GM12878 (cell line): ENCODE results near the gene PRRX2. TPM values are rescaled to one million over a fixed set of nuclear protein-coding genes. Genes with fewer than 3 reads are reported as not detected.

Experiments used
- ATAC-seq: fragments of 200-7000 bp; cut with Tn5 transposase; 3 replicates; pipeline ENCODE4 v1.9.1; 2020; ENCODE audit warnings: mild to moderate bottlenecking, moderate library complexity
- BruUV-seq: library from RNA; stranded (reverse); fragments of 400-500 nt; replicated peaks from 2 replicates; lab custom pipeline; 2021; lab: Mats Ljungman, UMichigan
- CTCF ChIA-PET: fragments of 300-600 bp; sonication (Branson Sonifier 250); formaldehyde crosslinking; extraction: SDS; loops from one replicate; lab custom pipeline; 2021; ENCODE audit warnings: inconsistent platforms; lab: Yijun Ruan, JAX
- POLR2A ChIA-PET: fragments of 350-600 bp; formaldehyde crosslinking; extraction: SDS; loops from one replicate; lab custom pipeline; 2021; ENCODE audit warnings: inconsistent platforms; lab: Charles Lee
- RAD21 ChIA-PET: fragments of 300-600 bp; sonication (Branson Sonifier 250); formaldehyde crosslinking; loops from one replicate; lab custom pipeline; 2023; ENCODE audit warnings: antibody characterized with exemption; ENCODE audit not compliant: unreplicated experiment; lab: Charles Lee
- SMC1A ChIA-PET: fragments of 300-600 bp; sonication (Branson Sonifier 250); formaldehyde crosslinking; loops from one replicate; lab custom pipeline; 2023; ENCODE audit not compliant: unreplicated experiment, uncharacterized antibody; lab: Charles Lee
- DNase-seq: peaks from one replicate; pipeline ENCODE4 v3.0.0-alpha.2; 2011; ENCODE audit warnings: low read depth, low spot score
- FAIRE-seq: peaks from 3 replicates; lab custom pipeline; 2011; peaks lifted over from hg19 to GRCh38; lab: Jason Lieb, UNC
- H2AFZ ChIP-seq: 2 replicates; pipeline ENCODE4 v1.6.0; 2011; ENCODE audit warnings: low read depth, low read length, control low read depth; ENCODE audit not compliant: control insufficient read depth
- H3K27ac ChIP-seq: 2 replicates; pipeline ENCODE4 v1.5.1; 2011; ENCODE audit warnings: control low read depth; ENCODE audit not compliant: control insufficient read depth, insufficient read depth
- H3K27me3 ChIP-seq, 2 experiments: replicated peaks in 1 of 2; 2 replicates each; pipeline versions ENCODE4 v1.6.0 to v1.6.1; 2011; ENCODE audit warnings: low read length in 1 of 2; ENCODE audit not compliant: control insufficient read depth in 2 of 2, insufficient read depth in 2 of 2
- H3K36me3 ChIP-seq, 2 experiments: 2 replicates each; pipeline ENCODE4 v1.5.1; 2011; ENCODE audit warnings: low read length in 1 of 2; ENCODE audit not compliant: control insufficient read depth in 2 of 2, insufficient read depth in 2 of 2
- H3K4me1 ChIP-seq: 2 replicates; pipeline ENCODE4 v1.6.1; 2011; ENCODE audit warnings: mild to moderate bottlenecking, low read length, moderate library complexity, mixed read lengths; ENCODE audit not compliant: control insufficient read depth, insufficient read depth
- H3K4me2 ChIP-seq: 2 replicates; pipeline ENCODE4 v1.6.0; 2011; ENCODE audit warnings: control low read depth; ENCODE audit not compliant: control insufficient read depth, insufficient read depth
- H3K4me3 ChIP-seq: fragments of 200-600 bp; sonication (generic); 2 replicates; pipeline ENCODE4 v1.5.1; 2016
- H3K79me2 ChIP-seq: 2 replicates; pipeline ENCODE4 v1.6.0; 2011; ENCODE audit warnings: low read length; ENCODE audit not compliant: control insufficient read depth, insufficient read depth
- H3K9ac ChIP-seq: 2 replicates; pipeline ENCODE4 v1.8.0; 2011; ENCODE audit warnings: low read length, control low read depth, mixed read lengths; ENCODE audit not compliant: control insufficient read depth, insufficient read depth
- H3K9me3 ChIP-seq: replicated peaks from 3 replicates; pipeline ENCODE4 v1.5.1; 2011; ENCODE audit warnings: mild to moderate bottlenecking, low read length; ENCODE audit not compliant: control insufficient read depth, insufficient read depth
- H4K20me1 ChIP-seq: 2 replicates; pipeline ENCODE4 v1.6.0; 2011; ENCODE audit not compliant: control insufficient read depth, insufficient read depth
- BHLHE40 ChIP-seq, 2 experiments: fragments of 450-650 bp in 1 of 2; IDR thresholded peaks; 2 replicates each; pipeline ENCODE4 v1.6.1; 2011 to 2017; ENCODE audit warnings: low read depth in 2 of 2, borderline replicate concordance in 1 of 2, improper control_type of control experiment in 1 of 2, low read length in 1 of 2, mild to moderate bottlenecking in 1 of 2
- CREM ChIP-seq: IDR thresholded peaks from 2 replicates; pipeline ENCODE4 v1.6.1; 2014; ENCODE audit warnings: antibody characterized with exemption, low read depth
- DPF2 ChIP-seq: fragments of 450-650 bp; IDR thresholded peaks from 2 replicates; pipeline ENCODE4 v1.6.1; 2017; ENCODE audit warnings: mild to moderate bottlenecking
- LARP7 ChIP-seq: fragments of 450-650 bp; IDR thresholded peaks from 2 replicates; pipeline ENCODE4 v1.6.1; 2017; ENCODE audit warnings: mild to moderate bottlenecking
- RAD51 ChIP-seq: fragments of 450-650 bp; IDR thresholded peaks from 2 replicates; pipeline ENCODE4 v1.6.1; 2016; ENCODE audit warnings: moderate library complexity, mild to moderate bottlenecking, inconsistent platforms
- WGBS: methylation state at CpG from one replicate; pipeline ENCODE4 v1.1.6; 2016; ENCODE audit warnings: low lambda C conversion rate; ENCODE audit not compliant: insufficient replicate concordance, insufficient coverage; ENCODE audit errors: missing lambda C conversion rate; 5-methylcytosine and 5-hydroxymethylcytosine counted together
- in situ Hi-C: fragments of 300-500 bp; cut with MboI; formaldehyde crosslinking; loops from 9 replicates; pipeline ENCODE4 v1.14.3; 2018; ENCODE audit warnings: mixed read lengths
- intact Hi-C: fragments of 100-400 bp; cut with micrococcal nuclease; formaldehyde crosslinking; loops from one replicate; pipeline ENCODE4 v1.14.2; 2022; ENCODE audit not compliant: unreplicated experiment
- polyA plus RNA-seq, 11 experiments: library from polyadenylated mRNA; depleted of rRNA in 4 of 11; unstranded in 6 of 11; stranded (reverse) in 5 of 11; fragments of >200 nt; fragmentation: Nextera tagmentation in 4 of 11; fragmentation: Illumina TruSeq in 1 of 11; extraction: Ambion mirVana in 4 of 11; extraction: Trizol in 1 of 11; gene quantifications; 1 replicate in 1 of 11; 2 replicates in 10 of 11; pipeline versions ENCODE4 v1.2.1 to v1.2.3, GENCODE V29; 2011 to 2016; ENCODE audit warnings: inconsistent platforms in 2 of 11, missing spikeins in 2 of 11, low read depth in 1 of 11
- total RNA-seq, 4 experiments: library from RNA; depleted of rRNA in 3 of 4; stranded (reverse); fragments of >200 nt in 3 of 4; fragmentation: Illumina TruSeq in 1 of 4; extraction: Trizol in 1 of 4; gene quantifications; 2 replicates each; pipeline versions ENCODE4 v1.2.1 to v1.2.3, GENCODE V29; 2013 to 2021
- TF ChIP-seq, protein P1 (sequence below): IDR thresholded peaks from 2 replicates; pipeline ENCODE4 v1.6.1; 2012; ENCODE audit warnings: low read depth, low read length, improper control_type of control experiment
- TF ChIP-seq, protein P2 (sequence below): IDR thresholded peaks from 2 replicates; pipeline ENCODE4 v1.6.1; 2011; ENCODE audit warnings: borderline replicate concordance, low read depth, mild to moderate bottlenecking, moderate library complexity, mixed read lengths, low read length; ENCODE audit not compliant: insufficient read depth; ENCODE audit errors: extremely low read length

PRRX2 gene
- total and polyA plus RNA-seq, 10 of the 15 experiments (the other 5 are each of a cell fraction or from before 2014, with no cell fraction given), result not detected

DNA sequence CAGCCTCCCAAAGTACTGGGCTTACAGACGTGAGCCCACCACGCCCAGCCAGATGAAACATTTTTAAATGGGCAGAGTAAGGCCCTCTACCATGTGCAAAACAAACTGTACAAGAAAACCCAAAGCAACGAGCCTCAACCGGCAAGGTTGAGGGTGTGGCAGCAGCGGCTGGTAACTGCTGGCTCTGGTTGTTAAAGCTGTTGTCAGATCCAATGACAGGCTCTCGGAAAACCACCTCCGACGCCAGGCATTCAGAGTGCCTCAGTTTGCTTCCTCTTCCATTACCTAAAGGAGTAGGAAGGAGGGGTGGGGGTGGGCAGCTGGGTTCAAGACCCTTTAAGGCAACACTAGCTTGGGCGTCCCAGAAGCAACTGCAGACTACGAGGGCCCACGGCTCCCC lies 21.1 kb upstream of the PRRX2 start:
- Histone ChIP-seq H3K27ac (no peak overlapping the region), H2AFZ (no peak overlapping the region), H3K36me3 (no peaks in the 10 kb centered on the region; a peak in 1 of 4 replicates), H3K79me2 (peaks cover 15% of the 10 kb centered on the region), H3K4me1 (peaks cover 6% of the 10 kb centered on the region; the same call in 1 of the 2 replicates), H3K9me3 (no peaks in the 10 kb centered on the region), H3K4me2 (no peak overlapping the region), H4K20me1 (no peaks in the 10 kb centered on the region), H3K27me3 (no peaks in the 10 kb centered on the region), H3K4me3 (no peak overlapping the region), H3K9ac (no peak overlapping the region)
- TF ChIP-seq CREM (no peak), DPF2 (no peak)
- TF ChIP-seq, protein P1, sequence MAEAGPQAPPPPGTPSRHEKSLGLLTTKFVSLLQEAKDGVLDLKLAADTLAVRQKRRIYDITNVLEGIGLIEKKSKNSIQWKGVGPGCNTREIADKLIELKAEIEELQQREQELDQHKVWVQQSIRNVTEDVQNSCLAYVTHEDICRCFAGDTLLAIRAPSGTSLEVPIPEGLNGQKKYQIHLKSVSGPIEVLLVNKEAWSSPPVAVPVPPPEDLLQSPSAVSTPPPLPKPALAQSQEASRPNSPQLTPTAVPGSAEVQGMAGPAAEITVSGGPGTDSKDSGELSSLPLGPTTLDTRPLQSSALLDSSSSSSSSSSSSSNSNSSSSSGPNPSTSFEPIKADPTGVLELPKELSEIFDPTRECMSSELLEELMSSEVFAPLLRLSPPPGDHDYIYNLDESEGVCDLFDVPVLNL, result no peak
- in situ Hi-C loops, result no loop called here
- WGBS, result 59% methylated on average over 11 of the region's 11 CpGs
- ATAC-seq, result no peak
- intact Hi-C loops, result no loop called here
- ChIA-PET RAD21 (interaction anchor here (1.3 kb wide), 1 partner anchor 140 kb away, joined by 3 read pairs; no protein-coding TSS in a partner anchor), SMC1A (no interaction called here), CTCF (interaction anchor here (0.6 to 1.4 kb wide), 2 partner anchors 77 to 1071 kb away, joined by 3 read pairs; no protein-coding TSS in a partner anchor), POLR2A (no interaction called here)
- no peak for FAIRE-seq
- DNase-seq, result no peak
- no TSS peak for BruUV-seq

DNA sequence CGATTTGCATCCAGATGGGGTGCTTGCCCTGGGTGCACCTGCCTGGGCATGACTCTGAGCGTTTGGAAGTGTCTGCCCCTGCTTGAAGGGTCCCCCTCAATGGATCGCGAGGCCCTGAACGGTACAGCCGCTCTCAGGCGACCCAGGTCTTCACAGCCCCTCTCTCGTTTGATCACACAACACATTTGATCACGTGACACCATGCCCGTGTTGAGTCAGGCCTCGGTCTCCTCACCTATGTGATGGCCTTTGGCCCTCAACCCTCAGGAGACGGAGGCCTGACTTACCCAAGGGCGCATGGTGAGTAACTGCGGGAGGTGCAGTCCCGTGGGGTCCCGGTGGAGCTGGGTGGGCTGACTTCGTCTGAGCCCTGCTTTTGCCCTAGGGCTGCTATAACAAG lies 20.5 kb upstream of the PRRX2 start:
- 45% methylated on average over 17 of the region's 17 CpGs for WGBS
- ATAC-seq (no peak), FAIRE-seq (no peak)

More for the DNA sequence above, 20.5 kb upstream of the PRRX2 start:
- no TSS peak for BruUV-seq
- in situ Hi-C loops, result loop anchor here (5.0 kb wide), 1 partner anchor 137 kb away; no protein-coding TSS in a partner anchor
- TF ChIP-seq, protein P2, sequence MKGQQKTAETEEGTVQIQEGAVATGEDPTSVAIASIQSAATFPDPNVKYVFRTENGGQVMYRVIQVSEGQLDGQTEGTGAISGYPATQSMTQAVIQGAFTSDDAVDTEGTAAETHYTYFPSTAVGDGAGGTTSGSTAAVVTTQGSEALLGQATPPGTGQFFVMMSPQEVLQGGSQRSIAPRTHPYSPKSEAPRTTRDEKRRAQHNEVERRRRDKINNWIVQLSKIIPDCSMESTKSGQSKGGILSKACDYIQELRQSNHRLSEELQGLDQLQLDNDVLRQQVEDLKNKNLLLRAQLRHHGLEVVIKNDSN, result peak; percentile 46
- TF ChIP-seq BHLHE40 (IDR thresholded peaks at IDR 0.05; ENCODE audit: borderline replicate concordance in 1 of 2, low read depth in 2 of 2, low read length in 1 of 2) (peak in 1 of 2 experiments; percentile 18; a peak in 1 of 4 replicates), LARP7 (no peak), RAD51 (peak; percentile 71)
- CTCF ChIA-PET, result interaction anchor here (1.4 kb wide), 1 partner anchor 76 kb away, joined by 3 read pairs; no protein-coding TSS in a partner anchor
- RAD21 ChIA-PET, result no interaction called here
- no peaks in the 10 kb centered on the region; a peak in 1 of 4 replicates for H3K36me3 ChIP-seq
- intact Hi-C loops, result no loop called here
- no peak overlapping the region for H3K4me3 ChIP-seq
- H3K9ac ChIP-seq, result no peak overlapping the region
- no peaks in the 10 kb centered on the region for H3K27me3 ChIP-seq
- H3K4me2 ChIP-seq, result no peak overlapping the region
- H4K20me1 ChIP-seq, result no peaks in the 10 kb centered on the region
- POLR2A ChIA-PET, result no interaction called here
- no peak for DNase-seq
- H3K27ac ChIP-seq, result no peak overlapping the region
- peaks cover 6% of the 10 kb centered on the region; the same call in 1 of the 2 replicates for H3K4me1 ChIP-seq
- SMC1A ChIA-PET, result no interaction called here
- no peak overlapping the region for H2AFZ ChIP-seq
- no peaks in the 10 kb centered on the region for H3K9me3 ChIP-seq
- peaks cover 15% of the 10 kb centered on the region for H3K79me2 ChIP-seq
